Stimulated activated CD4-positive, alpha-beta T cell treated with anti-CD3 and anti-CD28 coated beads, Interleukin-15, amount 100 ng/mL, for 1 hour (primary cell): ENCODE data around the gene CD72.
"Not testable (repeated sequence)": the region's sequence is repeated elsewhere in the genome, so short reads cannot be mapped to it uniquely, and the experiment has no call there.

Experiments
- DNase-seq, 2 donors: peaks; one replicate each; pipeline ENCODE4 v3.0.0-alpha.2; 2020; ENCODE audit warnings: low read depth in 1 of 2, low spot score in 1 of 2

Gene CD72

GRCh38 chr9:35616681-35617459 lies 1.3 kb downstream of the CD72 start:
- DNase-seq: peak; percentile 35 to 42

GRCh38 chr9:35615981-35616680 lies 2.1 kb downstream of the CD72 start:
- no peak for DNase-seq

GRCh38 chr9:35612843-35613242 lies 5.4 kb downstream of the CD72 start:
- DNase-seq: no peak

- DNase-seq: not testable (repeated sequence)
Observed at GRCh38 chr9:35612066-35612465, 6.1 kb downstream of the CD72 start.

GRCh38 chr9:35611230-35611797 lies 6.9 kb downstream of the CD72 start:
- DNase-seq: peak in 1 of 2 donors; percentile 29

- no peak for DNase-seq
Observed at GRCh38 chr9:35609820-35610163, 8.4 kb downstream of the CD72 start.

- no peak for DNase-seq
Observed at GRCh38 chr9:35609001-35609819, 9.0 kb downstream of the CD72 start.

- no peak for DNase-seq
Observed at GRCh38 chr9:35608221-35608620, 10.0 kb downstream of the CD72 start.

GRCh38 chr9:35606726-35607125 lies 11.5 kb downstream of the CD72 start:
- no peak for DNase-seq

GRCh38 chr9:35606138-35606504 lies 12.1 kb downstream of the CD72 start:
- no peak for DNase-seq

- DNase-seq: peak in 1 of 2 donors; percentile 10
Observed at GRCh38 chr9:35605351-35606137, 12.7 kb downstream of the CD72 start.

- DNase-seq: peak; percentile 72 to 77
Observed at GRCh38 chr9:35604578-35605350, 13.4 kb downstream of the CD72 start, which contains the start of gene TESK1. TESK1 (plus strand) TSS chr9:35605262; CDS start chr9:35605620, 358 bp downstream.

- DNase-seq: peak; percentile 97 to 99
Observed at GRCh38 chr9:35603986-35604577, 14.1 kb downstream of the CD72 start.

- no peak for DNase-seq
Observed at GRCh38 chr9:35603506-35603985, 14.7 kb downstream of the CD72 start.

- DNase-seq: no peak
Observed at GRCh38 chr9:35599763-35600604, 18.2 kb downstream of the CD72 start.

GRCh38 chr9:35598866-35599590 lies 19.2 kb downstream of the CD72 start:
- no peak for DNase-seq

- DNase-seq: not testable (repeated sequence)
Observed at GRCh38 chr9:35596907-35597306, 21.3 kb downstream of the CD72 start.

GRCh38 chr9:35594471-35594870 lies 23.7 kb downstream of the CD72 start:
- no peak for DNase-seq
